ENCODE results near the gene FOXJ1. TPM values are rescaled to one million over a fixed set of nuclear protein-coding genes. Genes with fewer than 3 reads are reported as not detected.

The FOXJ1 gene
- total and polyA plus RNA-seq, 9 donors = 0.05 to 1.1 (median 0.12) TPM

DNA sequence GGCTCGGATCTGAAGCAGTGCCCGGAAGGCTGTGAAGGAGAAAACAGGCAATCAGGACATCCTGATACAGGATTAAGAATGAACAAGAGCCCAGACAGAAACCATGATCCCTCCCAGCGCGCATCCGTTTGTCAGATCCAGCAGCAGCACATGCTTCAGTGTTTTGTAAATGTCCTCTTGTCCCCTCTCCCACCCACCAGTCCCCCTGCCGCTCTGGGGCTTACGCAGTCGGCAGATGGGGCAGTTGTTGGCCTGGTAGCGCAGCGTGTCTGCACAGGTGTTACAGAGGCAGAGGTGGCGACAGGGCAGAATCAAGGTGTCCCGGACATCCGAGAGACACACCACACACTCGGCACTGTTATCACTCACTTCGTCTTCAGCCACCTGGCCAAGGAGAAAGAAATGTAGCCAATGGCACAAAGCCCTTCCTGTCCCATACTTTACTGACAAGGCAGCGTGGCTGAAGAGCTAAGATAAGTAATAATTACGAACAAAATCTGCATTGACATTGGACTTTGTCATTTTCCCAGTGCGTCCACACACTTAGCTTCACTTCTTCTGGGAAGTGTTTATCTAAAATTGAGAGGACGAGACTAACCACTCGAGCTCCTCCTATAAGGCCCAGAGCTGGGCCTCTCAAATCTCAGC is 20.7 kb upstream of the FOXJ1 start:
- Histone ChIP-seq H3K36me3 (ENCODE audit: control insufficient read depth, insufficient read depth, low read length) (no peaks in the 10 kb centered on the region), H3K9me3 (replicated peaks; ENCODE audit: control insufficient read depth, low read depth, low read length) (no peaks in the 10 kb centered on the region), H3K27me3 (ENCODE audit: control insufficient read depth, insufficient read depth, low read length) (no peaks in the 10 kb centered on the region), H3K27ac (ENCODE audit: low read length) (no peak overlapping the region), H3K4me1 (ENCODE audit: control insufficient read depth, insufficient read depth, low read length) (no peaks in the 10 kb centered on the region), H3K4me3 (ENCODE audit: low read length) (no peak overlapping the region)
- no peak for DNase-seq
- whole genome bisulfite sequencing (ENCODE audit: insufficient coverage) = 76% methylated on average over 16 of the region's 20 CpGs

DNA sequence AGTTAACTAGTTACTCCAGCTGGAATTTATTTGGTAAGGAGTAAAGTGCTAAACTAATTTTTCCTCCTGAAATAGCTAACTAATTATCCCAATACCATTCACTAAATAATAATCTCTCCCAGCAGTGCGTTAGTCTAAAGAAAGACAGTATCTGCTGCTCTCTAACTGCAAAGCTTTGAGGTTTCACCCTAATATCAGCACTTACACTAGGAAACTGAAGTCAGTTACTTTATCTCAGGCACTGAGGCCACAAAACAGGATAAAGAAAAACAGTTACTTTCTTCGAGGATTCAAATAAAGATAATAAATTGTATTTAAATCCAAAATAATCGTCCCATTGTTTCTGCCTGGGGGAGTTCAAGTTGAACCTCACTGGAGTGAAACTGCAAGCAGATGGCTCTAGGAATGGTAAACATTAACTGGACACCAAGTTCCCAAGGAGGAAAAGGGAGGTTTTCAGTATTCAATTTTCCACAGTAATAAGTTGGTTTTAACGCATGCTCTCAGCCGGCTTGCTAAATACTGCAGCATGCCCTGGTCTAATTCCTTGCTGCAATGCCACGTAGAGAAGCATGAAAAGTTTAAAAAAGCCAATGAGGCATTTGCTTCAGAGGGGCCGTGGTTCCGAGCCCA is 20.0 kb upstream of the FOXJ1 start:
- Histone ChIP-seq H3K36me3 (ENCODE audit: control insufficient read depth, insufficient read depth, low read length) (no peaks in the 10 kb centered on the region), H3K4me1 (ENCODE audit: control insufficient read depth, insufficient read depth, low read length) (peaks cover 3% of the 10 kb centered on the region), H3K9me3 (replicated peaks; ENCODE audit: control insufficient read depth, low read depth, low read length) (no peaks in the 10 kb centered on the region), H3K27ac (ENCODE audit: low read length) (no peak overlapping the region), H3K4me3 (ENCODE audit: low read length) (no peak overlapping the region), H3K27me3 (ENCODE audit: control insufficient read depth, insufficient read depth, low read length) (no peaks in the 10 kb centered on the region)
- DNase-seq = no peak
- 80% methylated on average over 7 of the region's 8 CpGs for WGBS (ENCODE audit: insufficient coverage)

DNA sequence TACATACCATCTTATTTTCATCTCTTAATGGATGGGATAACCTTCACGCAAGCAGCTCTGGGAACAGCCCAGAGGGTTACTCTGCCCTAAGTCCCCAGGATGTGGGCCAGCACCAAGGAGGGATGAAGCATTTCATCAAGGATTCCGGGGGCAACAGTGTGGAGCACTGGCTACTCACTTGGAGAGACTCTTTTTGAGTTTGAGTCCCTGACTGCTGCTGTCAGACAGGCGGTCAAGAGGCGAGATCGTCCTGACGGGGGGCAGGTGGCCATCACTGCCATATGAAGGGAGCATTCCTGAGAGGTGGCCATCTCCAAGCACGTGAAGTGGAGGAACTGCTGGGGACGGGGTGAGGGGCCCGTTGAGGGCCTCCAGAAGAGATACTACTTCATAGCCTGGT is 18.1 kb upstream of the FOXJ1 start:
- Histone ChIP-seq H3K4me3 (ENCODE audit: low read length) (no peak overlapping the region), H3K27me3 (ENCODE audit: control insufficient read depth, insufficient read depth, low read length) (no peaks in the 10 kb centered on the region), H3K4me1 (ENCODE audit: control insufficient read depth, insufficient read depth, low read length) (peaks cover 3% of the 10 kb centered on the region), H3K36me3 (ENCODE audit: control insufficient read depth, insufficient read depth, low read length) (no peaks in the 10 kb centered on the region), H3K9me3 (replicated peaks; ENCODE audit: control insufficient read depth, low read depth, low read length) (no peaks in the 10 kb centered on the region), H3K27ac (ENCODE audit: low read length) (no peak overlapping the region)
- DNase-seq = no peak
- 89% methylated on average over 6 of the region's 9 CpGs for WGBS (ENCODE audit: insufficient coverage)

- H3K27me3 ChIP-seq (ENCODE audit: control insufficient read depth, insufficient read depth, low read length) = no peaks in the 10 kb centered on the region
- peaks cover 11% of the 10 kb centered on the region for H3K4me1 ChIP-seq (ENCODE audit: control insufficient read depth, insufficient read depth, low read length)
- no peak overlapping the region for H3K27ac ChIP-seq (ENCODE audit: low read length)
- no peaks in the 10 kb centered on the region for H3K36me3 ChIP-seq (ENCODE audit: control insufficient read depth, insufficient read depth, low read length)
- no peaks in the 10 kb centered on the region for H3K9me3 ChIP-seq (replicated peaks; ENCODE audit: control insufficient read depth, low read depth, low read length)
- WGBS (ENCODE audit: insufficient coverage) = 82% methylated on average over 4 of the region's 5 CpGs
- DNase-seq = no peak
- H3K4me3 ChIP-seq (ENCODE audit: low read length) = no peak overlapping the region
Observed at GRCh38 chr17:76157759-76158158, 16.7 kb upstream of the FOXJ1 start.

DNA sequence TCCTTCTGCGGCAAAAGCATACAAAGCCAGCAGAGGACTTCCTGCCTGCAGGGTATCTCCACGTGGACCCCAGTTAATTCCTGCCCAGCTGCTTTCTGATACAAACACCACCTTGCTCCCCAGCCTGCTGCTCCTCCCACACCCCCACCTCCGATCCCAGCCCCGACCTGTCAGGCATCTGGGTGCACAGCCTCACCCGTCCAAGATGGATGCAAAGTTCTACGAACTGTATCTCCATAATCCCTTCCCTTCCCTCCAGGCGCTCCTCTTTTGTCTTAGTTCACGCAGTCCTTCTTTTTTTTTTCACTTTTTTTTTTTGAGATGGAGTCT is 15.6 kb upstream of the FOXJ1 start:
- WGBS (ENCODE audit: insufficient coverage) = 56% methylated on average over 6 of the region's 8 CpGs
- Histone ChIP-seq H3K36me3 (ENCODE audit: control insufficient read depth, insufficient read depth, low read length) (no peaks in the 10 kb centered on the region), H3K9me3 (replicated peaks; ENCODE audit: control insufficient read depth, low read depth, low read length) (no peaks in the 10 kb centered on the region), H3K4me1 (ENCODE audit: control insufficient read depth, insufficient read depth, low read length) (peaks cover 11% of the 10 kb centered on the region), H3K4me3 (ENCODE audit: low read length) (no peak overlapping the region), H3K27me3 (ENCODE audit: control insufficient read depth, insufficient read depth, low read length) (no peaks in the 10 kb centered on the region), H3K27ac (ENCODE audit: low read length) (no peak overlapping the region)
- DNase-seq = no peak

GRCh38 chr17:76155988-76156661 is 15.1 kb upstream of the FOXJ1 start:
- Histone ChIP-seq H3K36me3 (ENCODE audit: control insufficient read depth, insufficient read depth, low read length) (no peaks in the 10 kb centered on the region), H3K27me3 (ENCODE audit: control insufficient read depth, insufficient read depth, low read length) (no peaks in the 10 kb centered on the region), H3K9me3 (replicated peaks; ENCODE audit: control insufficient read depth, low read depth, low read length) (no peaks in the 10 kb centered on the region), H3K4me1 (ENCODE audit: control insufficient read depth, insufficient read depth, low read length) (peaks cover 11% of the 10 kb centered on the region), H3K4me3 (ENCODE audit: low read length) (no peak overlapping the region), H3K27ac (ENCODE audit: low read length) (no peak overlapping the region)
- 64% methylated on average over 9 of the region's 13 CpGs for WGBS (ENCODE audit: insufficient coverage)
- DNase-seq = no peak

DNA sequence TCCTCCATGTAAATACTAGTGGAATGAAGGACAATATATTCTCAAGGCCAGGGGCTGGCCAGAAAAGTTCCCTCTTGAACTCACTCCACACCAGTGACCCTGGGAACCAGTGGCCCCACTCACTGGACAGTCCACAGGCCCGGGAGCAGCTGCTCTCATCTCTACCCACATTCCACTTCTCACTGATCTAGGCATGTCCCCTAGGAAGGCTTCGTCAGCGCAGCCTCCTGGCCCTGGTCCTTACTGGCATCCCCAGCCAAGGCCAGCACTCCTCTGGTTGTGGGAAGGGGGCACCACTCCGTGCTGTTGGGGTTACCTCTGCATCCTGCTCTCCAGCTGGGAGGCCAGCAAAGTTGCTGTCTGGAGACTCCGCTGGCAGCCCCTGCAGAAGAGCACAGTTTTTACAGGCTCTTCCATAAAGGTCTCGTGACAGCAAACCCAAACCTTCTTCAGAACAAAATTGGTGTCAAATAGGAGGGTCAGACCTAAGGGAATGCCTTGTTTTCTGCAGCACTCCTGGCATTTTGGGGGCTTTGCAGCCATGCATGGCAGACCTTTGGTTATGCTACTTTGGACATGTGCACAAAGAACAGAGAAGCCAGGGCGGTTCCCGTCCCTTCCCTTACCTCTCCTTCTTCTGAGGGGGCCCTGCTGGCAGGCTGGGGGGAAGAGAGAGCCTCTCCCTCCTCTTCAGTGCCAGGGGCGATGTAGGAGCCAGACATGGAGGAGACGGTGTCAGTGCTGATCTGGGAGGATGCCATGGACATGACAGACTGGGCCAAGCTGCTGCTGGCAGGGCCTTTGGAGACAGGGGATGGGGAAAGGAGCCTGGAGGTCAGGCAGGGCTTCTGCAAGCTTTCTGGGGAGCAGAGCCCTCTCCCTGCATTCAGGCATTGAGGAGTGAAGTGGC is 14.1 kb upstream of the FOXJ1 start:
- H3K27me3 ChIP-seq (ENCODE audit: control insufficient read depth, insufficient read depth, low read length) = no peaks in the 10 kb centered on the region
- no peak overlapping the region for H3K4me3 ChIP-seq (ENCODE audit: low read length)
- no peaks in the 10 kb centered on the region for H3K36me3 ChIP-seq (ENCODE audit: control insufficient read depth, insufficient read depth, low read length)
- H3K9me3 ChIP-seq (replicated peaks; ENCODE audit: control insufficient read depth, low read depth, low read length) = no peaks in the 10 kb centered on the region
- no peak overlapping the region for H3K27ac ChIP-seq (ENCODE audit: low read length)
- no peak for DNase-seq
- H3K4me1 ChIP-seq (ENCODE audit: control insufficient read depth, insufficient read depth, low read length) = peaks cover 11% of the 10 kb centered on the region
- 86% methylated on average over 5 of the region's 10 CpGs for WGBS (ENCODE audit: insufficient coverage)

- Histone ChIP-seq H3K36me3 (ENCODE audit: control insufficient read depth, insufficient read depth, low read length) (no peaks in the 10 kb centered on the region), H3K4me1 (ENCODE audit: control insufficient read depth, insufficient read depth, low read length) (peaks cover 11% of the 10 kb centered on the region), H3K4me3 (ENCODE audit: low read length) (no peak overlapping the region), H3K9me3 (replicated peaks; ENCODE audit: control insufficient read depth, low read depth, low read length) (no peaks in the 10 kb centered on the region), H3K27ac (ENCODE audit: low read length) (no peak overlapping the region), H3K27me3 (ENCODE audit: control insufficient read depth, insufficient read depth, low read length) (no peaks in the 10 kb centered on the region)
- WGBS (ENCODE audit: insufficient coverage) = no CpG with 5 or more reads among the region's 3 CpGs
- DNase-seq = no peak
Observed at GRCh38 chr17:76154292-76154691, 13.2 kb upstream of the FOXJ1 start.

DNA sequence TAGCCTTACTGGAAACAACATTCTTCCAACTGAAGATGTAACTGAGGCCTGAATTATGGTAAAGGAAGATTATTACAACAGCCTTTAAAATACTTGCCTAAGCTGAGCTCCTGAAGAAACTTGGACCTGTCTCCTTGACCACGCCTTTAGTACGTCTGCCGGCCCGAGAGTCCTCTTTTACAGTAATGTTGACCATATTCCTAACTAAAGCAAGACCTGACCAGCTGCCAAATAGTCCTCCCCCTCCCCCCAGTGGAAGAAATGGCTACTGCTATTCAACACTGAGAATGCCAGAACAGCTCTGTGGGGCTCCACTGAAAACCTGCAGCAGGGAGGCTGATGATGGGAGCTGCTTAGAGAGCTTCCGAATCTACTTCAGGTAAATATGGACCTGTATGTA is 12.6 kb upstream of the FOXJ1 start:
- Histone ChIP-seq H3K36me3 (ENCODE audit: control insufficient read depth, insufficient read depth, low read length) (no peaks in the 10 kb centered on the region), H3K27me3 (ENCODE audit: control insufficient read depth, insufficient read depth, low read length) (no peaks in the 10 kb centered on the region), H3K27ac (ENCODE audit: low read length) (no peak overlapping the region), H3K4me3 (ENCODE audit: low read length) (no peak overlapping the region), H3K4me1 (ENCODE audit: control insufficient read depth, insufficient read depth, low read length) (peaks cover 11% of the 10 kb centered on the region), H3K9me3 (replicated peaks; ENCODE audit: control insufficient read depth, low read depth, low read length) (no peaks in the 10 kb centered on the region)
- peak; percentile 73 for DNase-seq
- 18% methylated on average over 5 of the region's 5 CpGs for WGBS (ENCODE audit: insufficient coverage)

DNA sequence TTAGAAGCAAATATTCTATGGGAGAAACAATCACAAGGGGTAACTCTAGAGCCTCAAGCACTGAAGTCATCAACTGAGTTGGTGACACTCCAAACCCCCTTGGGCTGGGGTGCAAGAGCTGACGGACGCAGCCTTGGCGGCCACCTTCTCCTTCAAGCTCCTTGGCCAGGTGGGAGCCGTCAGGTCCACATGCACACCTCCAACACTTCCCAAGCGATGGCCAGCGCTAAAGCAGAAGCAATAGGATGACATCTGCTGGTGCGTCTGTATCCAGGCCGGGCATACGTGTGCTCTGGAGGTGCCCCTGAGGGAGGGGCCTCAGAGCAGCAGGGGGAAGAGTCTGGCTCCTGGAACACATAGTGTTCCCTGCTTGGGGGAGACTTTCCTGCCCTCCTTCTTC is 12.2 kb upstream of the FOXJ1 start:
- Histone ChIP-seq H3K4me1 (ENCODE audit: control insufficient read depth, insufficient read depth, low read length) (peaks cover 11% of the 10 kb centered on the region), H3K27ac (ENCODE audit: low read length) (no peak overlapping the region), H3K27me3 (ENCODE audit: control insufficient read depth, insufficient read depth, low read length) (no peaks in the 10 kb centered on the region), H3K9me3 (replicated peaks; ENCODE audit: control insufficient read depth, low read depth, low read length) (no peaks in the 10 kb centered on the region), H3K4me3 (ENCODE audit: low read length) (no peak overlapping the region), H3K36me3 (ENCODE audit: control insufficient read depth, insufficient read depth, low read length) (no peaks in the 10 kb centered on the region)
- DNase-seq = no peak
- WGBS (ENCODE audit: insufficient coverage) = 67% methylated on average over 7 of the region's 9 CpGs
